Thoracic aorta (tissue), 2 donors: ENCODE data around the gene LFNG. TPM values are rescaled to one million over a fixed set of nuclear protein-coding genes. Genes with fewer than 3 reads are reported as not detected.

Source experiments
- ATAC-seq: fragments of 150-250 bp; one replicate; pipeline ENCODE4 v1.8.0; 2017; ENCODE audit warnings: low read depth; ENCODE audit not compliant: insufficient number of reproducible peaks, low FRiP score
- DNase-seq: peaks from one replicate; pipeline ENCODE4 v3.0.0-alpha.2; 2020; ENCODE audit warnings: low spot score
- H3K27ac ChIP-seq, 2 donors: fragments of 200-600 bp; sonication (generic); 1 replicate in 1 of 2; 2 replicates in 1 of 2; pipeline ENCODE4 v1.5.1; 2016; ENCODE audit warnings: mild to moderate bottlenecking in 2 of 2, moderate library complexity in 2 of 2
- H3K27me3 ChIP-seq: fragments of 200-600 bp; sonication (generic); replicated peaks from 2 replicates; pipeline ENCODE4 v1.6.0; 2016; ENCODE audit warnings: mild to moderate bottlenecking; ENCODE audit not compliant: insufficient read depth
- H3K36me3 ChIP-seq: fragments of 200-600 bp; sonication (generic); one replicate; pipeline ENCODE4 v1.5.1; 2016
- H3K4me1 ChIP-seq, 2 donors: fragments of 200-600 bp; sonication (generic); 1 replicate in 1 of 2; 2 replicates in 1 of 2; pipeline versions ENCODE4 v1.5.1 to v1.6.0; 2016; ENCODE audit warnings: low read depth in 2 of 2, mild to moderate bottlenecking in 1 of 2; ENCODE audit not compliant: control insufficient read depth in 1 of 2
- H3K4me3 ChIP-seq: fragments of 200-600 bp; sonication (generic); 2 replicates; pipeline ENCODE4 v1.5.1; 2016; ENCODE audit warnings: mild to moderate bottlenecking
- H3K9me3 ChIP-seq: fragments of 200-600 bp; sonication (generic); 2 replicates; pipeline ENCODE4 v1.5.1; 2016
- CTCF ChIP-seq: fragments of 200-600 bp; sonication (generic); IDR thresholded peaks from one replicate; pipeline ENCODE4 v1.5.1; 2019; ENCODE audit warnings: antibody characterized with exemption
- total RNA-seq, 2 donors: library from RNA; depleted of rRNA; stranded (reverse); fragments of >200 nt; gene quantifications; one replicate each; pipeline versions ENCODE4 v1.1.0 to v1.2.3, GENCODE V29; 2016

The LFNG gene
- total RNA-seq, 2 donors from 2014 or later: 8.0 to 24.1 TPM

DNA sequence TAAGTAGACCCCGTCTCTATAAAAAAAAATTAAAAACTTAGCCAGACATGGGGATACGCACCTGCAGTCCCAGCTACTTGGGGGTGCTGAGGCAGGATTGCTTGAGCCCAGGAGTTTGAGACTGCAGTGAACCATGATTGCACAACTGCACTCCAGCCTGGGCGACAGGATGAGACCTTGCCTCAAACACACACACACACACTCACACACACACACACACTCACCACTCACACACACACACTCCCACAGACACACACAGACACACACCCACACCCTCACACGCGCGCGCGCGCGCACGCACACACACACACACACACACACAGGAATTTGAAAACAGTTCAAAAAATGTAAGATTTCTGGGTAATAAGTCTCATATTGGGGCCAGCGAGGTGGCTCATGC is 34.7 kb upstream of the LFNG start:
- DNase-seq (no peak), ATAC-seq (no peak)
- Histone ChIP-seq H3K27me3 (no peaks in the 10 kb centered on the region), H3K4me3 (no peak overlapping the region), H3K27ac (no peak overlapping the region), H3K36me3 (no peaks in the 10 kb centered on the region), H3K9me3 (peaks cover 5% of the 10 kb centered on the region), H3K4me1 (peaks cover 15 to 31% of the 10 kb centered on the region in 2 donors)
- TF ChIP-seq CTCF: no peak

DNA sequence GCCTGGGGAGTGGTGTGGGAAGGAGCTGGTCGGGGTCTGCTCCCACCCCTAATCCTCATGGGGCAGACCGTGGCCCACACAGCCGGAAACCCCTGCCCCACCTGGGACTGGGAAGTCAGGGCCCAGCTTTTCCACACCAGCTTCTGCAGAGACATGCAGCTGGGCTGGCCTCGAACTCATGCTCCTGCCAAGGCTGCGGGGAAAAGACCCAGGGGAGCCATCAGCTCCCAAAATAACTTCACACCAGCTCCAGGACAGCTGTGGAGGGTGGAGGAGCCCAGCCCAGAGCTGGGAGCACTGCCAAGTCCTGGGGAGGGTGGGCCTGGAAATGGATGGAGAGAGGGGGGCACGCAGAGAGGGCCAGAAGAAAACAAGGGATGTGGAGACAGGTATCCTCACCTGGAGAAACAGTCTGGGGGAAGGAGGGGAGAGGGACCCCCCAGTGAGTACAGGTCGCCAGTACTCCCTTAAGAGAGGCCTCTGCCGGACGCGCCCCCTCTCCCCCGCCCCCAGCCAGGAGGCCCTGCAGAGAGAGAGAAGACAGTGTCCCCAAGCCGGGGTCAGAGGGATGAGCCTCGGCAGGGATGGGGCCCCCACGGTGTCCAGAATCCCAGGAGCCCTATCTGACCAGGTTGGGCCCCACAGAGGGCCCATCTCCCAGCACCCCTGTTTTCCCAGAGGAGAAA is 31.8 kb upstream of the LFNG start:
- peak; percentile 26 for ATAC-seq
- peak overlapping the region; percentile 33 to 68 for H3K27ac ChIP-seq
- H3K9me3 ChIP-seq: peaks cover 5% of the 10 kb centered on the region
- H3K4me3 ChIP-seq: peak overlapping the region; percentile 22
- no peak for TF ChIP-seq CTCF
- DNase-seq: no peak
- H3K4me1 ChIP-seq: peaks cover 15 to 33% of the 10 kb centered on the region in 2 donors
- H3K27me3 ChIP-seq: no peaks in the 10 kb centered on the region
- no peaks in the 10 kb centered on the region for H3K36me3 ChIP-seq

DNA sequence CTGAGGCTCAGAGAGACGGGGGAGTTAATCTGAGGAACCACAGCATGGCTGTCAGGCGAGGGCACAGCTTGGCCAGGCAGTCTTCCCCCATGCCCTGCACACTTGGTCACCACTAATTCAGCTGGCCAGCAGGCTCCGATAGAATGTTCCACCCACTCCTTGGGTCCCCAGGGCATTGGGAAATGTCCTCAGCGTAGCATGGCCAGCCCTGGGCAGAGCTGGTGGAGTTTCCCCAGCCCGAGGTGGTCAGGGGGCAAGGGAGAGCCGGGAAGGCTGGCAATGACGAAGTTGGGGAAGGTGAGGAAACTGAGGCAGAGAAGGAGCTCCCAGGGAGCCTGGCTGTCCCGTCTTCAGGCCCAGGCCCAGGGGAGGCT is 31.3 kb upstream of the LFNG start:
- peaks cover 15 to 33% of the 10 kb centered on the region in 2 donors for H3K4me1 ChIP-seq
- TF ChIP-seq CTCF: no peak
- DNase-seq (peak; percentile 74), ATAC-seq (peak; percentile 90)
- peaks cover under 1% of the 10 kb centered on the region for H3K9me3 ChIP-seq
- H3K27ac ChIP-seq: peak overlapping the region; percentile 33 to 68
- H3K27me3 ChIP-seq: no peaks in the 10 kb centered on the region
- H3K4me3 ChIP-seq: peak overlapping the region; percentile 22
- no peaks in the 10 kb centered on the region for H3K36me3 ChIP-seq

- TF ChIP-seq CTCF: no peak
- no peaks in the 10 kb centered on the region for H3K9me3 ChIP-seq
- no peak for DNase-seq
- H3K27me3 ChIP-seq: no peaks in the 10 kb centered on the region
- H3K4me1 ChIP-seq: peaks cover 15 to 33% of the 10 kb centered on the region in 2 donors
- peak overlapping the region; percentile 22 for H3K4me3 ChIP-seq
- peak overlapping the region; percentile 33 to 68 for H3K27ac ChIP-seq
- ATAC-seq: no peak
- H3K36me3 ChIP-seq: no peaks in the 10 kb centered on the region
Measured at GRCh38 chr7:2488681-2489080, 30.9 kb upstream of the LFNG start.

- no peak for DNase-seq
- peaks cover 15 to 33% of the 10 kb centered on the region in 2 donors for H3K4me1 ChIP-seq
- no peaks in the 10 kb centered on the region for H3K36me3 ChIP-seq
- no peak for TF ChIP-seq CTCF
- H3K9me3 ChIP-seq: no peaks in the 10 kb centered on the region
- H3K4me3 ChIP-seq: no peak overlapping the region
- peak overlapping the region in 1 of 2 donors; percentile 44 for H3K27ac ChIP-seq
- no peak for ATAC-seq
- no peaks in the 10 kb centered on the region for H3K27me3 ChIP-seq
Measured at GRCh38 chr7:2490181-2490651, 29.4 kb upstream of the LFNG start.
